Mesenchymal stem cell (in vitro differentiated cells and primary cell): ENCODE measurements around the gene DBNDD1.

Experiments used
- DNase-seq: peaks from one replicate; pipeline ENCODE4 v3.0.0-alpha.2; 2013
- H2AFZ ChIP-seq: one replicate; pipeline ENCODE4 v1.6.1; 2013; ENCODE audit warnings: low read depth, mild to moderate bottlenecking, control low read depth, inconsistent platforms, low read length, moderate library complexity
- H2AK5ac ChIP-seq: 2 replicates; pipeline ENCODE4 v1.6.1; 2013; ENCODE audit warnings: low read length, moderate library complexity, mild to moderate bottlenecking, inconsistent platforms; ENCODE audit not compliant: severe bottlenecking
- H2BK120ac ChIP-seq: one replicate; pipeline ENCODE4 v1.6.1; 2013; ENCODE audit warnings: low read depth, mild to moderate bottlenecking, inconsistent platforms, low read length, moderate library complexity
- H2BK12ac ChIP-seq, 2 experiments: one replicate each; pipeline ENCODE4 v1.6.1; 2013; ENCODE audit warnings: inconsistent platforms in 2 of 2, low read length in 2 of 2, mild to moderate bottlenecking in 2 of 2, moderate library complexity in 2 of 2, control low read depth in 1 of 2
- H2BK15ac ChIP-seq: one replicate; pipeline ENCODE4 v1.6.1; 2013; ENCODE audit warnings: mild to moderate bottlenecking, low read depth, inconsistent platforms; ENCODE audit not compliant: poor library complexity, severe bottlenecking
- H2BK5ac ChIP-seq: 2 replicates; pipeline ENCODE4 v1.6.1; 2013; ENCODE audit warnings: low read depth, mild to moderate bottlenecking, low read length, control low read depth, inconsistent platforms; ENCODE audit not compliant: poor library complexity, severe bottlenecking
- H3K14ac ChIP-seq, 2 experiments: one replicate each; pipeline ENCODE4 v1.6.1; 2013; ENCODE audit warnings: inconsistent platforms in 2 of 2, low read length in 2 of 2, control low read depth in 1 of 2, mild to moderate bottlenecking in 1 of 2, moderate library complexity in 1 of 2
- H3K18ac ChIP-seq, 2 experiments: one replicate each; pipeline ENCODE4 v1.6.1; 2013; ENCODE audit warnings: inconsistent platforms in 2 of 2, low read length in 2 of 2, control low read depth in 1 of 2, low read depth in 1 of 2, mild to moderate bottlenecking in 1 of 2
- H3K23ac ChIP-seq, 2 experiments: one replicate each; pipeline ENCODE4 v1.6.1; 2013; ENCODE audit warnings: inconsistent platforms in 2 of 2, low read length in 2 of 2, mild to moderate bottlenecking in 2 of 2, moderate library complexity in 2 of 2, control low read depth in 1 of 2
- H3K27ac ChIP-seq: 2 replicates; pipeline ENCODE4 v1.5.1; 2013; ENCODE audit warnings: mild to moderate bottlenecking, moderate library complexity, low read length, control low read depth, inconsistent platforms; ENCODE audit not compliant: poor library complexity, severe bottlenecking
- H3K27me3 ChIP-seq, 2 experiments: 2 replicates each; pipeline versions ENCODE4 v1.6.1 to v1.7.0; 2013; ENCODE audit warnings: low read length in 2 of 2, mild to moderate bottlenecking in 2 of 2, moderate library complexity in 2 of 2, control low read depth in 1 of 2, inconsistent platforms in 1 of 2; ENCODE audit not compliant: control insufficient read depth in 1 of 2, insufficient read depth in 1 of 2
- H3K36me3 ChIP-seq, 2 experiments: 2 replicates each; pipeline versions ENCODE4 v1.6.1 to v1.7.0; 2013; ENCODE audit warnings: low read length in 2 of 2, control low read depth in 1 of 2, inconsistent platforms in 1 of 2, low read depth in 1 of 2, mild to moderate bottlenecking in 1 of 2; ENCODE audit not compliant: insufficient read depth in 2 of 2, control insufficient read depth in 1 of 2
- H3K4ac ChIP-seq, 2 experiments: one replicate each; pipeline ENCODE4 v1.6.1; 2013; ENCODE audit warnings: inconsistent platforms in 2 of 2, low read length in 2 of 2, mild to moderate bottlenecking in 2 of 2, moderate library complexity in 2 of 2, control low read depth in 1 of 2, low read depth in 1 of 2
- H3K4me1 ChIP-seq: 2 replicates; pipeline ENCODE4 v1.6.1; 2013; ENCODE audit warnings: low read depth, low read length, control low read depth; ENCODE audit not compliant: control insufficient read depth, insufficient read depth
- H3K4me2 ChIP-seq: 2 replicates; pipeline ENCODE4 v1.6.1; 2013; ENCODE audit warnings: low read length, mild to moderate bottlenecking, inconsistent platforms; ENCODE audit not compliant: poor library complexity, severe bottlenecking
- H3K4me3 ChIP-seq, 2 experiments: 2 replicates each; pipeline versions ENCODE4 v1.5.1 to v1.7.0; 2013; ENCODE audit warnings: low read length in 2 of 2, mild to moderate bottlenecking in 2 of 2, control low read depth in 1 of 2, low read depth in 1 of 2; ENCODE audit not compliant: insufficient read depth in 1 of 2
- H3K79me1 ChIP-seq: replicated peaks from 2 replicates; pipeline ENCODE4 v1.6.1; 2013; ENCODE audit warnings: mild to moderate bottlenecking, control low read depth, low read length, inconsistent platforms; ENCODE audit not compliant: poor library complexity, severe bottlenecking
- H3K9ac ChIP-seq: 2 replicates; pipeline ENCODE4 v1.7.0; 2013; ENCODE audit warnings: mild to moderate bottlenecking, low read length, moderate library complexity
- H3K9me3 ChIP-seq: 2 replicates; pipeline ENCODE4 v1.7.0; 2013; ENCODE audit warnings: mild to moderate bottlenecking, low read length; ENCODE audit not compliant: control insufficient read depth
- H4K8ac ChIP-seq: one replicate; pipeline ENCODE4 v1.6.1; 2013; ENCODE audit warnings: inconsistent platforms, mild to moderate bottlenecking, low read length, moderate library complexity
- H4K91ac ChIP-seq: one replicate; pipeline ENCODE4 v1.6.1; 2013; ENCODE audit warnings: mild to moderate bottlenecking, low read length, inconsistent platforms
- WGBS: methylation state at CpG from one replicate; pipeline ENCODE4 v1.1.7; 2013; ENCODE audit warnings: mixed read lengths; 5-methylcytosine and 5-hydroxymethylcytosine counted together

DBNDD1 gene

DNA sequence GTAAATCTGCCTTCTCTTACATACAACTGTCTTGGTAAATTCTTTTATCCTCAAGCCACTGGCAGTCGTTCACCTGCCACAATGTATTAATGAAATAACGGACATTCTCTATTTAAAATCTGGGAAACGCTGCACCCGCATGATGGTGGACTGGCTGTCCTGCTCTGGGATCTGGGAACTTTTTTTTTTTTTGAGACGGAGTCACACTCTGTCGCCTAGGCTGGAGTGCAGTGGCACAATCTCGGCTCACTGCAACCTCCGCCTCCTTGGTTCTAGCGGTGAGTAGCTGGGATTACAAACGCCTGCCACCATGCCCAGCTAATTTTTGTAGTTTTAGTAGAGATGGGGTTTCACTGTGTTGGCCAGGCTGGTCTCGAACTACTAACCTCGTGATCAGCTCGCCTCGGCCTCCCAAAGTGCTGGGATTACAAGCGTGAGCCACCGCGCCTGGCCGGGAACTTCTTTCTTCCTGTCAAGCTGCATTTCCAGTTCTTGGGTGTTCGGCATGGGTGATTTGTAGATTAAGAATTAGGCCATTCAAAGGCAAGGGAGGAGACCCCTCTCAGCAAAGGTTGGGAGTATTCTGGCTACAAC, 29.6 kb upstream of the DBNDD1 start:
- no peak overlapping the region for H2AFZ ChIP-seq
- peak overlapping the region in 1 of 2 experiments; percentile 6 for H3K4me3 ChIP-seq
- peaks cover 7 to 12% of the 10 kb centered on the region in 2 experiments for H3K27me3 ChIP-seq
- no peak overlapping the region for H2BK15ac ChIP-seq
- H3K9ac ChIP-seq, result no peak overlapping the region
- peaks cover 14% of the 10 kb centered on the region for H3K4me1 ChIP-seq
- no peak overlapping the region for H3K4me2 ChIP-seq
- H3K4ac ChIP-seq, result no peak overlapping the region
- H2BK5ac ChIP-seq, result no peak overlapping the region
- no peaks in the 10 kb centered on the region for H3K79me1 ChIP-seq
- H3K14ac ChIP-seq, result no peak overlapping the region
- H3K9me3 ChIP-seq, result peaks cover 2% of the 10 kb centered on the region
- H2AK5ac ChIP-seq, result no peak overlapping the region
- WGBS, result 94% methylated on average over 19 of the region's 19 CpGs
- no peak overlapping the region for H3K23ac ChIP-seq
- no peak overlapping the region for H4K91ac ChIP-seq
- H3K27ac ChIP-seq, result no peak overlapping the region
- no peak overlapping the region for H4K8ac ChIP-seq
- no peak overlapping the region for H3K18ac ChIP-seq
- H2BK120ac ChIP-seq, result no peak overlapping the region
- no peak overlapping the region for H2BK12ac ChIP-seq
- no peak for DNase-seq
- peaks cover 4 to 7% of the 10 kb centered on the region in 2 experiments for H3K36me3 ChIP-seq

DNA sequence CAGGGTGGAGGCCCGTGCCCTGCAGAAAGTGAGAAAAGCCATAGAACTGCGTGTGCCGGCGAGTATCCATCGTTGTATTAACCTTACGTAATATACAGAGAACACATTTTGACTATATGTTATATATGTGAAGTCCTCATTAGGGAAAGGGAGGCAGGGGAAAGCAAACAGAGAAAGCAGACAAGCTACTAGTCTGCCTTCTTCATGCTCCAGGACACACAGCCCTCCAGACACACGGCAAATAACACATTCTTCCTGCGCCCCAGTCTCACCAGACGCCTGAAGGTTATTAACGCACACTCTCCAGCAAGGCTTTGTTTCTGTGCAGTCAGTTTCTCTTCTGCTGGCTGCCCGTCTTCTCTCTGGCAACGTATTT, 29.1 kb upstream of the DBNDD1 start:
- peaks cover 7 to 12% of the 10 kb centered on the region in 2 experiments for H3K27me3 ChIP-seq
- no peak overlapping the region for H2AFZ ChIP-seq
- WGBS, result 78% methylated on average over 6 of the region's 12 CpGs
- H3K36me3 ChIP-seq, result peaks cover 9 to 12% of the 10 kb centered on the region in 2 experiments
- H2BK12ac ChIP-seq, result no peak overlapping the region
- H2BK5ac ChIP-seq, result no peak overlapping the region
- H3K23ac ChIP-seq, result no peak overlapping the region
- peaks cover 19% of the 10 kb centered on the region for H3K4me1 ChIP-seq
- H3K18ac ChIP-seq, result no peak overlapping the region
- H2AK5ac ChIP-seq, result no peak overlapping the region
- H3K9me3 ChIP-seq, result no peaks in the 10 kb centered on the region
- no peak for DNase-seq
- no peaks in the 10 kb centered on the region for H3K79me1 ChIP-seq
- H3K4ac ChIP-seq, result no peak overlapping the region
- no peak overlapping the region for H3K14ac ChIP-seq
- peak overlapping the region in 1 of 2 experiments; percentile 6 for H3K4me3 ChIP-seq
- no peak overlapping the region for H3K27ac ChIP-seq
- no peak overlapping the region for H2BK15ac ChIP-seq
- no peak overlapping the region for H4K8ac ChIP-seq
- H2BK120ac ChIP-seq, result no peak overlapping the region
- H4K91ac ChIP-seq, result no peak overlapping the region
- H3K9ac ChIP-seq, result no peak overlapping the region
- H3K4me2 ChIP-seq, result no peak overlapping the region

- Histone ChIP-seq H3K9me3 (no peaks in the 10 kb centered on the region), H2BK12ac (peak overlapping the region in 1 of 2 experiments; percentile 40), H3K79me1 (no peaks in the 10 kb centered on the region), H3K4me1 (peaks cover 19% of the 10 kb centered on the region), H3K23ac (no peak overlapping the region), H3K27ac (no peak overlapping the region), H2AK5ac (no peak overlapping the region), H3K18ac (peak overlapping the region in 1 of 2 experiments; percentile 84), H4K91ac (no peak overlapping the region), H2BK15ac (no peak overlapping the region), H2BK120ac (no peak overlapping the region), H3K4me3 (peak overlapping the region in 1 of 2 experiments; percentile 63), H4K8ac (no peak overlapping the region), H2AFZ (no peak overlapping the region), H3K36me3 (peaks cover 13 to 17% of the 10 kb centered on the region in 2 experiments), H3K9ac (no peak overlapping the region), H2BK5ac (no peak overlapping the region), H3K27me3 (peaks cover 7 to 12% of the 10 kb centered on the region in 2 experiments), H3K4ac (no peak overlapping the region), H3K14ac (no peak overlapping the region), H3K4me2 (no peak overlapping the region)
- no peak for DNase-seq
- 72% methylated on average over 15 of the region's 59 CpGs for WGBS
Measured at GRCh38 chr16:90047714-90048346, 28.6 kb upstream of the DBNDD1 start.

DNA sequence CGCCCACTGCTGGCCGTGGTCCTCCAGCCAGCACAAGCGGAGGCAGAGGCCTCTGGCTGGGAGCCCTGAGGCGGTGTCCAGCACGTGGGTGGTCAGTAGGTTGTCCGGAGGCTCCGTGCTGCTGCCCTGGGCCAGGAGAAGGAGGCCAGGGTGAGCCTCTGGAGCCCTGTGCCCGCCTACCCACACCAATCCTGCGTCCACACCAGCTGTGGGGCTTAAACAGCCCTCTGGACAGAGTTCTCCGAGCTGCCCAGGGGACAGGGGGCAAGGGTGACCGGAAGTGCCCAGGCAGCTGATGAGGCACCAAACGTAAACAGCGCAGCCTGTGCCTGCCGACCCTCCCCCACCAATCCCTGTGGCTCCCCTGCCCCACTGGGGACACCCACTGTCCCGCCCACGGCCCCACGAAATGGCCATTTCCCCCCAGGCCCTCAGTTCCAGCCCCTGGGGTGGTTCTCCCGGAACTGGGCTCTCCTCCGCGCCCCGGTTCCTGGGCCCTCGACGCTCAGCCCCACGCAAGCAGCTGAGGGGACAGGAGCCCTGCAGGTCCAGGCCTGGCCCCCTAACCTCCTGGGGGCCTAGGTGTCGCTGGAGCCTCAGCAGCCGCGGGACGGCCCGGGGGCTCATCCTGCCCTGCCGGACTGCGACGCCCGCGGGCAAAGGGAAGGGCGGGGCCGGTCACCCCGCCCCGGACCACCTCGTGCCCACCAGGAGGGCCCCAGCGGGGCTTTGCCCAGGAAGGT, 27.9 kb upstream of the DBNDD1 start:
- H3K27ac ChIP-seq, result no peak overlapping the region
- H2BK5ac ChIP-seq, result no peak overlapping the region
- peak overlapping the region; percentile 72 for H2AFZ ChIP-seq
- peak overlapping the region; percentile 84 for H4K91ac ChIP-seq
- H3K4me1 ChIP-seq, result peaks cover 19% of the 10 kb centered on the region
- peak overlapping the region; percentile 89 for H4K8ac ChIP-seq
- no peaks in the 10 kb centered on the region for H3K9me3 ChIP-seq
- peak overlapping the region in 1 of 2 experiments; percentile 63 for H3K23ac ChIP-seq
- peak overlapping the region; percentile 91 for H2BK15ac ChIP-seq
- peak overlapping the region; percentile 3 for H3K4me2 ChIP-seq
- H3K27me3 ChIP-seq, result peaks cover 7 to 12% of the 10 kb centered on the region in 2 experiments
- 24% methylated on average over 33 of the region's 40 CpGs for WGBS
- H3K36me3 ChIP-seq, result peaks cover 19 to 23% of the 10 kb centered on the region in 2 experiments
- no peaks in the 10 kb centered on the region for H3K79me1 ChIP-seq
- H2BK120ac ChIP-seq, result peak overlapping the region; percentile 8
- peak overlapping the region in 1 of 2 experiments; percentile 85 for H2BK12ac ChIP-seq
- peak overlapping the region; percentile 60 to 84 for H3K18ac ChIP-seq
- DNase-seq, result peak; percentile 41
- peak overlapping the region; percentile 24 to 51 for H3K4ac ChIP-seq
- no peak overlapping the region for H3K14ac ChIP-seq
- H2AK5ac ChIP-seq, result no peak overlapping the region
- H3K4me3 ChIP-seq, result peak overlapping the region in 1 of 2 experiments; percentile 63
- peak overlapping the region; percentile 68 for H3K9ac ChIP-seq
